HG03442 (cell line): ENCODE results near the gene SMAP1.

Experiments
- ATAC-seq: cut with Tn5 transposase; IDR thresholded peaks from one replicate; pipeline ENCODE4 v1.9.1; 2021; ENCODE audit warnings: mild to moderate bottlenecking, moderate library complexity; ENCODE audit not compliant: unreplicated experiment

SMAP1 gene

DNA sequence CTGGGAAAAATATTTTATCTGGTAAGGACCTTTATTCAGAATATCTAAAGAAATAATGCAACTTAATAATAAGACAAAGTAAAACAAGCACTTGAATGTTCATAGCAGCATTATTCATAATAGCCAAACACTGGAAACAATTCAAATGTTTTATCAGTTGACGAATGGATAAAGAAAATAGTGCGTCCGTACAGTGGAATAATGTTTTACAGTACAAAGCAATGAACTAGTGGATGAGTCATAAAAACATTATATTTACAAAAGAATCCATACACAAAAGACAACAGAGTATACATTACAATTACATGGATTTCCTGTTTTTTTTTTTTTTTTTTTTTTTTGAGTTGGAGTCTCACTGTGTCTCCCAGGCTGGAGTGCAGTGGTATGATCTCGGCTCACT lies 12.7 kb downstream of the SMAP1 start:
- no peak for ATAC-seq

DNA sequence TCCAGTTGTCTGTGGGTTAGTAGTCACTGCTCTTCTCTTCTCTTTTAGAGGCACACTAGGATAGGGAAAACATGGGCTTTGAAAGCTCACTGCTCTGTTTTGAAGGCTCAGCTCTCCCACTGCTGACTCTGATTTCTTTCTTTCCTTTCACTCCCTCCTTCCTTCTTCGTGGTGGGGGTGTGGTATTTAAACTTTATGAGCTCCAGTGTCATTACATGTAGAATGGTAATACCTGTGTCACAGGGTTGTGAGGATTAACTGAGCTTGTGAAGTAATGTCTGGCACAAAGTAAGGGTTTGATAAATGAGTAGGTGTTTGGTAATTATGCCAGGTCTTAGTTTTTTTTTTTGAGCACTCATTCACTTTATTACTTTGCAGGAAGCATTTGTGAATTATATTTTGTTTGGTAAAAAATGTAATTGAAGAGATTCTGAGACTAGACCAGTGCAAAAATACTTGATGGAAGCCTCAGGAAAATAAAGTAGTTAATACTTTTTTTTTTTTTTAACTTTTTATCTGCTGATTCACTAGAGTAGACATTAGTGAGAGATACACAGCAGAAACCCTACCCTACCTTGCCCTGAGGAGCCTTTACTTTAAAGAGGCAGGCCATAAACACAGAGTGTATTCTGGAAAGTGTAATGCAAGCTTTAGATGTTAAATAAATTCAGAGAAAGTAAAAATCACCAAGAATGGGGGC lies 17.3 kb downstream of the SMAP1 start:
- no peak for ATAC-seq

DNA sequence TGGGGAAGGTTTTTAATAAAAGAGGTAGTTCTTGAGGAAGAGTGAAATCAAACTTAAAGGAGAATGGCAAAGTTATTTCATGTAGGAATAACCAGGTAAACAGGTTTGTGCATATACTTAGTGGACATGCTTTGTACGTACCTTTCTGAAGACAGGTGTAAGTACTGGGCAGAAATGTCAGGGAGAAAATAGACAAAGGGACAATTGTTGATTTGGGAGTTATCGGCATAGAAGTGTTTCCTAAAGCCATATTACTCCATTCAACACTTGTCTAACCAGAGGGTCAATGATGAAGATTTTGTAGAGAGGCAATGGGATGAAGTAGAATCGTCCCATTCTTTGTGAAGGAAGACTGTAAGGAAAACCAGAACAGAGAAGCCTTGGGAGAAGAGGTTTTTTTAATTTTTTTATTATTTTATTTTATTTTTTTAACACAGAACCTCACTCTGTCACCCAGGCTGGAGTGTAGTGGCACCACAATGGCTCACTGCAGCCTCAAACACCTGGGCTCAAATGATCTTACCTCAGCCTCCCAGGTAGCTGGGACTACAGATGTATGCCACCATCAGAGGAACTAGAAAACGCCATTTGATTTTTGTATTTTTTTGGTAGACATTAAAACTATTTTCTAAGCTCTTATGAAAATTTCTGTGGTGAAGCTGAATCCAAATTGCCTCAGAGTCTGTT lies 18.0 kb downstream of the SMAP1 start:
- ATAC-seq = no peak

DNA sequence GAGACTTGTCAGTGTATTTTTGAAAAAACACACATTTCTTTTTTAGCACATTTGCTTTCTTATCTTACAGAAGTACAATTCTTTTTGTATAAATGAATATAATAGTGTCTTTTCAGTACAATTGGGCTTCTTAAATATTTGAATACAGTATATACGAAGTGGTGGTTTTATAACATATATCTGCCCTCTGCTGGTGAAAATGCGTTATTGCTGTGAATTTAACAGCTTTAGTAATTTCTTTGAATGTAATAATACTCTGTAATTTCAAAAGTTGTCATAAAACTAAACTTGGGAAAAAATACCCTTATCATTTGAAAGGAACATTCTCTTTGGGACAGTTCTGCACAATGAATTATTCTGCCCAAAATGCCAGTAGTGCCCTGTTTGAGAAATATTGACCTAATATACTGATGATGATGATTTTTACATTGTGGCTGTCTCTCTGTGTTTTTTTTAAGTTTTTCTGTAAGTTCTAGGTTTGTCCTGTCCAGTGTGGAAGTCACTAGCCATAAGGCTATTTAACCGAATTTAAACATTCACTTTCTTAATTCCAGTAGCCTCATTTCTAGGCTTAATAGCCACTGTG lies 19.0 kb downstream of the SMAP1 start:
- no peak for ATAC-seq

DNA sequence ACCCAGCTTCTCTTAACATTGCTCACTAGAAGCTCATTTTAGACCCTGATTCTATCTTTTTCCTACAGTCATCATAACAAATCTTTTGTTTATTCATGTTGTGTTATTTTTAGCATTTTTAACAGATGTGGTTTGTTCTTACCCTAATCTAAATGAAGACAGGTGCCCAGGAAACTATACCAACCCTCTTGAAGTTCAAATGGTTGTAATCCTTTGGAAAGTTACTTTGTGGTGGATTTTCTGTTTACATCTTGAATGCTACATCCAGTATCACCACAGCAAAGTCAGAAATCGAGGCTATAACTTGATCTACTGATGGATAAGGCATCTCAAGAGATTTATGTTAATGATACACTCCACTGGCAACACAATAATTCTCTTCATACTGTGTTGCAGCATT lies 26.2 kb downstream of the SMAP1 start:
- ATAC-seq = no peak

DNA sequence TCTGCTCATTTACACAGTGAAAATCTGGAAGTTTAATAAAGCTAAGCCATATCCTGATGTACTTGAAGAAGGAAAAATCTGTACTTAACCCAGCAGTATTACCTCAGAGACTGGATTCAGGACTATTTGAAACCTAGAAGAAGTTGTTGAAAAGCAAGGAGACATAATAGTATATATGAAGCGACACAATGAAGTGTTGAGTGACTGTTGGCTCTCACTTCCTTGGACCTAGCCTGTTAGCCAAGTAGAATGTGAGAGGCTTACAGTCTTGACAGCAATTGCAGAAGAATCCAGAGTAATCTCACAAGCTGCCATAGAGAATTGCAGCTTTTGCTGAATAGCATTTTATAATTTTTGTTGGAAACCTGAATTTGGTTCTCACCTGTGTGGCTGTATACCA lies 26.7 kb downstream of the SMAP1 start:
- ATAC-seq = no peak

DNA sequence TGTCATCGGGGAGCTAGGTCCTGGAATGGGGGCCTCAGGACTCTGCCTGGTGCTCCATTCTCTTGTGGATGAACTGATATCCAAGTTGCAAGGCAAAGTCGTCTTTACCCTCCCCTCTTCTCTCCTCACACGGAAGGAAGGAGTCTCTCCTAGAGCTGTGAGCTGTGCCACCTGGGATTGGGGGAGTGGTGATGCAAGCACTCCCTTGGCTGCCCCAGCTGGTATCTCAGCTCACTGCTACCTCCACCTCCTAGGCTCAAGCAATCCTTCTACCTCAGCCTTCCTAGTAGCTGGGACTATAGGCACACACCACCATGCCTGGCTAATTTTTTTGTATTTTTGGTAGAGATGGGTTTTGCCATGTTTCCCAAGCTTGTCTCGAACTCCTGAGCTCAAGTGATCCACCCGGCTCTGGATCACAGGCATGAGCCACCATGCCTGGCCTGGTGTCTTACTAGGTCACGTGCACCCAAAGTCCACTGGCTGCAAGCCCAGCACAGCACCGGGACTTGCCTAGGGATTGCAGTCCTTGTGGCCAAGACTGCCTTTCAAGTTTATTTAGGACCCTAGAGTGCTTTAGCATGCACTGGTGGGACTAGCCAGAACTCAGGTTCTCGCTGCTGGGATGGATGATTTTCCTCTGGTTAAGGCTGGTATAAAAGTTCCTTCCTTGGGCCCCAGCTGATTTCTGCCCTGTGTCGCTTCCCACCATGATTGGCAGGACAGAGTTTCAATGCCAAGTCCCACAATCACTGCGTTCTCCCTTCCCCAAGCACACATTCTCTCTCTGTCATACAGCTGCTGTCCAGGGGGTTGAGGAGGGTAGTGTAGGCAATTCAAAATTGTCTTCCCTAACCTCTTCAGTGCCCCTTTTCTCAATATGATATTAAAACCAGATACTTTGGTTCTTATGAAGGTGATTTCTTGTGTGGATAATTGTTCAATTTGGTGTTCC lies 33.5 kb downstream of the SMAP1 start:
- ATAC-seq = no peak

DNA sequence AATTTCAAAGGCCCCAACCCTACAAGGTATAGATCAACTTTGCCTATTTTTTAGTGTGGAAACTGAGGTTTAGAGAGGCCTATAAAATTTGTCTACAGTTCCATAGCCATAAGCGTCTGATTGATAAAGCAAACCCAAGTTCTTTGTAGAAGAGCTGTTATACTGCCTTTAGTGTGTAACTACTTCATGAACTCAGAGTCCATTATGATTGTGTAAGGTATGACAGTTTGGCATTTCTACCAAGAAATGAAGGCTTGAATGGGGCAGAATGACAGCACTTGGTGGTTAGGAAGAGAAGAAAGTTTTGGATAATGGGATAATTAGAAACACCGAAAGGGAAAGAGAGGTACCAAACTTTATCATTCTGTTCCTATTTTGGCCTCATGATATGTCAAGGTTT lies 38.1 kb downstream of the SMAP1 start:
- no peak for ATAC-seq

DNA sequence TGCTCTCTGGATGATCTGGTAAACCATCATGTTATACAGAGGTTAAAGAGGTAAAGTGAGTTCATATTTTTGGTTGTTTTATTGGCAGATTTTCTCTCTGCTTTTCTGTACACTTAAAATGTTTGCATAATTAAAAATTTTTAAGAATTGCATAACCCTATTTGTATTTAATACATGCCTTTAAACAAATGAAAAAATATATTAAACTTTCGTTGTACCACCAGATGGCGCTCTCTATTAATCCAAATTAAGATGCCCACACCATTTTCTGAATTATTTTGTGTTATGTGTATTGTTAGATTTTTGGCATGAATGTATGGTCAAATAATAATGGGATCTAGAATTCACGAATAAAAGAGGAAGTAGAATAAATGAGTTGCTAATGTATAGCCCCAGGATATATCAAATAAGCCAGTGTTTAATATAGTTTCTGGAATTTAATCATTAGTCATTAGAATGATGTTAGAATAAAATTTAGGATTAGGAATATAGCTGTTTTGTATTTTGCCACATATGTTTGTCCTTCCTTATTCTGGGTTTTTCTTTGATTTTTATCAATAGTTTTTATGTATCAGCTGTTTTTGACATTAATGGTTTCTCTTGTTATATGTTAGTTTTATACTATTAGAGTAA lies 38.9 kb downstream of the SMAP1 start:
- no peak for ATAC-seq

DNA sequence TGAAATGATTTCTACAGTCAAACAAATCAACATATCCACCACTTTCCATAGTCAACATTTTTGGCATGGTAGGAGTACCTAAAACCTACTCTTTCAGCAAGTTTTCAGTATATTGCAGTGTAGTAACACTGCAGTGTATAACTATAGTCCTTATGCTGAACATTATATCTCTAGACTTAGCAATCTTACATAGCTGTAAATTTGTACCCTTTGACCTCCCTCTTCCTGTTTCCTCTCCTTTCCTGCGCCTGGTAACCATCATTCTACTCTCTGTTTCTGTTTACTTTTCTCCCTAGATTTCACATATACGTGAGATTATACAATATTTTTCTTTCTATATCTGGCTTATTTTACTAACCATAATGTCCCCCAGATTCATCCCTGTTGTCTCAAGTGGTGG lies 40.2 kb downstream of the SMAP1 start:
- ATAC-seq = no peak

DNA sequence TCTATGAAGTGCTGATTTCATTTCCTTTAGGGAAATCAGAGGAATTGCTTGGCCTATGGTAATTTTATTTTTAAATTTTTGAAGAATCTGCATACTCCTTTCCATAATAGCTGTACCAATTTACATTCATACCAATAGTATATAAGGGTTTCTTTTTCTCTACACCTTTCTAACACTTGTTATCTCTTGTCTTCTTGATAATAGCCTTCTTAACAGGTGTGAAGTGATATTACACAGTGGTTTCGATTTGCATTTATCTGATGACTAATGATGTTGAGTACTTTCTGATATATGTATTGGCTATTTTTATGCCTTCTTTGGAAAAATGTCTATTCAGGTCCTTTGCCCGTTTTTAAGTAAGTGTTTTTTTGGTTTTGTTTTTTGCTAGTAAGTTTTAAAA lies 40.8 kb downstream of the SMAP1 start:
- no peak for ATAC-seq

DNA sequence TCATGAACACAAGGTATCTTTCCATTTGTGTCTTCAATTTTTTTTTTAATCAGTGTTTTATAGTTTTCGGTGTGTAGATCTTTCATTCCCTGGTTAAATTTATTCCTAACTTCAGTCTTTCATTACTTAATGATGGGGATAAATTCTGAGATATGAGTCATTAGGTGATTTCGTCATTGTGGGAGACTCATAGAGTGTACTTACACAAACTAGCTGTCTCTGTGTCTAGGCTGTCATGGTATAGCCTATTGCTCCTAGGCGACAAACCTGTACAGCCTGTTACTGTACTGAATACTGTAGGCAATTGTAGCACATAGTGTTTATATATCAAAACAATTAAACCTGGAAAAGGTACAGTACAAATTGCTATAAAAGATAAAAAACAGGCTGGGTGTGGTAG lies 42.1 kb downstream of the SMAP1 start:
- ATAC-seq = no peak

DNA sequence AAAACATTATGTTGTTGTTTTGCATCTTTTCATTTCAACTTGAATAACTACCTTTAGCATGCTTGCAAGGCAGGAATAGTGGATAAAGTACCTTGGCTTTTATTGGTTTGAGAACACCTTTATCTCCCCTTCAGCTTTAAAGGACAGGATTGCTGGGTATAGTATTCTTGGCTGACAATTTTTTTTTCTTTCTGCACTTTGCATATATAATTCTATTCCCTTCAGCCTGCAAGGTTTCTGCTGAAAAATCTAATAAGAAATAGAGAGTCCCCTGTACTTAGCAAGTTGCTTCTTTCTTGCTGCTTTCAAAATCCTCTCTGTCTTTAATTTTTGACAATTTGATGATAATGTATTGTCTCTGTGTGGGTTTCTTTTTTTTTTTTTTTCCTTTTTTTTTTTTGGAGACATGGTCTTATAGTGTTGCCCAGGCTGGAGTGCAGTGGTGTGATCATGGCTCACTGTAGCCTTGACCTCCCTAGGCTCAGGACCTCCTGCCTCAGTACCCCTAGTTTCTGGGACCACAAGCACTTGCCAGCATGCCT lies 47.1 kb downstream of the SMAP1 start:
- ATAC-seq = no peak

DNA sequence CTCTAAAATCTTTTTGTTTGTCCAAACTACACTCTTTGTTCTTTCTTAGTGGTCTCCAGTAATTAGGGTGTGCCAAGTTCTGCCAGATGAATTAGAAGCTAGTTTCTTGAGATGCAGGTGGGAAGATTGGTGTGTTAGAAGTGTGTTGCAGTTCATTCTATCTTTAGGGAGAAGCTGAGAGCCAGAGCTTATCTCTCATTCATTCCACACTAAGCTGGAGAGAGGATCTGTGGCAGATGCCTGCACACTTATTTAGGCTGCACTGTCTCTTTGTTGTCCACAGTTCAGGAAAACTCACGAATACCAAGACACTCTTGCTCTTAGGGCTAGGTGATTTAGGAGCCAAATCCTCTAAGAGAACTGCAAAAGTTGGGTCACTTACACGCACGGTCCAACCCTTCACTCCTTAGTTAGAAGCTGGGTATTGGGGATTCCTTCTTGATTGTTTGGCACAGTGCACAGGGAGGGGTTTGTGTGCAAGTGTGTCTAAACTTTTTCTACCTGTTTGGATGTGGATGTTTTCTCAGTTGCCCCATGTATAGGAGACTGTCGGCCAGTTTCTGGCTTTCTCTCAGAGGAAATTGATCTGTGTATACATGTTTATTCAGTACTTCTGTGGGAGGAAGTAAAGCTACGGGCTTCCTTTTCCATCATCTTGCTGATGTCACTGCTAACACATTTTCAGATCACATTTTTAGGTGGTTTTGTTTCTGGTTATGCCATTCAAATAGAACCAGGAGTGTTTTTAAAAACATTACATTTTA lies 49.5 kb downstream of the SMAP1 start:
- no peak for ATAC-seq

DNA sequence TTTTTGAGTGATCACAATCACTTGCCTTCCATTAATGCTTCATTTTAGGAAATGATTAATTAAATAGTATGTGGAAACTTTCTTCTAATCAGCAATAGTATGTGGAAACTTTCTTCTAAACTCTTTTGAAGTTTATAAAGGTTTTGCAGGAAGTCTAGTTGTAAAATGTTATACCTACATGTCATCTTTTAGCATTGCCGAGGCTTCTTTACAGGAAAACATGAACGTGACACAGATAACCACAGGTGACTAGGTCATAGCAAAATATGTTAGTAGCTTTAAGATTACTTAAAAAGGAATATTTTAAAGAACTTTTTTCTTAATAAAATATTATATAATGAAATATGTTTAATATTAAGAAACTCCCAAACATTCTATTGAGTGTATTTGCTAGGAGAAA lies 56.8 kb downstream of the SMAP1 start:
- ATAC-seq = no peak

DNA sequence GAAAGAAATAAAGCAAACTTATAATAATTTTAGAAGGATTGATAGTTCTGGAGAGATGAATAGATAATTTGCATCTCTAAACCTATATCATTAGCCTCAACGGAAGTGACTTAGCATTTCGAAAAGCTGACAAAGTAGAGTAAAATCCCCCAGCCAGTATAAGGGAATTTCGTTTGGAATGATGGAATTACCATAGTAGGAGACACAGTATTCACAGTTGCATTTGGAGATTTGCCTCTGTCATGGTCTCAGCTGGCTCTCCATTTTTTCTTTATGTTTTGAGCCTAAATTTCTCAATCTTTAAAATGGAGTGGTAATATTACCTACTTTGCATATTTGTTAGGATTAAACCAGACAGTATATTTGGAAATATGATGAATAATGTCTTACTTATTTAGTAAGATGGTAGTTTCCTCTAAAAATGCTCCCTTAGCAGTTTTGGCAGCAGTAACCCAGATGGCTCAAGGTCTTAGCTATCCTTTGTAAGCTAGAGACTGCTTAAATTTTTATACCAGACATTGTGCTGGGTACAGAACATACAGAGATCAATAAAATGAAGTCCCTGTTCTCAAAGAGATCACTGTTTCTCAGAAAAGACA lies 58.2 kb downstream of the SMAP1 start:
- ATAC-seq = no peak

DNA sequence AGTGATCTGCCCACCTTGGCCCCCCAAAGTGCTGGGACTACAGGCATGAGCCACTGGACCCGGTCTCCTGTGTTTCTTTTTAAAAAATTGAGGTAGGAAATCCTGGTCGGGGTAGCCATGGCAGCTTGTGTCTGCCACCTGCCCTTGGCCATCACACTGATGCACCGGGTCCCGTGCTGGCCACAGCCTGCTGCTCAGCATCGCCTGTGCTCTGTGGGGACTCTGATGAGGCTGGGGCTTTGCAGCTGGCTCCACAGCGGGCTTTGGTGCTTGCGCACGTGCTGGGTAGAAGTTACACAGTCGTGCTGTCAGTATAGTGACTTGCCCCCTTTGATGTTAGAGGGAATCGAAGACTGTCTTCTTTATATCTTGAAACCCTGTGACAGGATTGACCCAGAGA lies 66.7 kb downstream of the SMAP1 start:
- no peak for ATAC-seq

DNA sequence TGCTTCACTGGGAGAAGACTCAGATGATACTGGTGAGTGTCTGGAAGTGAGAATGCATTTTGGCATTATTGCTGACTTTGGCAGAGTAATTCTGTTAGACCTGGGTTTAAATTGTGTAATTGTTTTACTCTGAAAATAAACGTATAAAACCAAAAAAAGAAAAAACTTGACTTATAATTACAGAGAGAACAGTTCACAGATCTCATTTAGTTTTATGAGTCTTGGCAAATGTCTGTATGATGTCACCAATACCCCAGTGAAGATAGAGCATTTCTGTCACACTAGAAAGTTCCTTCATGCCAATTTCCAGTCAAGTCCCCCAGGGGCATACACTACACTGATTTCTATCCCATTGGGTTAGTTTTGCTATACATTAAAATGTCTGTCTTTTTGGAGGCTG lies 67.3 kb downstream of the SMAP1 start:
- no peak for ATAC-seq

DNA sequence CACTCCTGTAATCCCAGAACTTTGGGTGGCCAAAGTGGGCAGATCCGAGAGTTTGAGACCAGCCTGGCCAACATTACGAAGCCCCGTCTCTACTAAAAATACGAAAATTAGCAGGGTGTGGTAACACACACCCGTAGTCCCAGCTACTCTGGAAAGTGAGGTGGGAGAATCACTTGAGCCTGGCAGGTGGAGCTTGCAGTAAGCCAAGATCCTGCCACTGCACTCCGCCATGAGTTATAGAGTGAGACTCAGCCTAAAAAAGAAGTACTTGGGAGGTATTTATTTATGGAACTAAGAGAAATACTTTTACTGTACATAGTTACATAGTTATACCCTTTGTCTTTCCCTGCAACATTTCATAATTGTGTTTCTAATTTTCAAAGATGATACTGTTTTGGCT lies 67.8 kb downstream of the SMAP1 start:
- no peak for ATAC-seq

DNA sequence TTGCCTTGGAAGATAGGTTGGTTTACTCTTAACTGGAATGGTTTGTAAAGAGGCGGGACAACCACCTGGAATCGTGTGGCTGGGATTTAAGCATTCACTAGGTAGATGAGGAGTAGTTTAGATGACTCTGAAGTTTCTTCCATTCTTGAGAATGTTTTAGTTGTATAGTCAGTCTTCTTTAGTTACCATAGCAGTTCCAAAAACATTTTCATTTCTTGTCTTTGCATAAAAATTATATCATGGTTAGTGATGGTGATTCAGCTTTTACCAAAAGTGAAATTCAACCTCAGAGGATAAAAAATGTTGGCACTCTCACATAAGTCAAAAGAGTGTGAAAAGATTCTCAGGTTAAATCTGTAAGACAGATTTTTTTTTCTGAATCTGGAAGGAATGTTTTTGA lies 70.3 kb downstream of the SMAP1 start:
- no peak for ATAC-seq
